K562 (cell line): ENCODE measurements around the gene FGFRL1. TPM values are rescaled to one million over a fixed set of nuclear protein-coding genes. Genes with fewer than 3 reads are reported as not detected.

Experiments
- ATAC-seq: fragments of 200-7000 bp; cut with Tn5 transposase; 3 replicates; pipeline ENCODE4 v1.9.1; 2020; ENCODE audit warnings: moderate library complexity
- BruUV-seq: library from RNA; stranded (reverse); fragments of 400-500 nt; replicated peaks from 2 replicates; lab custom pipeline; 2021; lab: Mats Ljungman, UMichigan
- CTCF ChIA-PET: fragments of 300-600 bp; formaldehyde crosslinking; extraction: SDS; loops from one replicate; lab custom pipeline; 2021; ENCODE audit warnings: low intra/inter-chr PET ratio; lab: Yijun Ruan, JAX
- POLR2A ChIA-PET: fragments of 300-600, 350-650 bp; sonication (Branson Sonifier 250); formaldehyde crosslinking; extraction: SDS; loops from one replicate; lab custom pipeline; 2021; ENCODE audit warnings: antibody characterized with exemption, inconsistent platforms; lab: Yijun Ruan, JAX
- DNase-seq, 4 experiments: peaks; one replicate each; pipeline versions ENCODE4 v3.0.0 to v3.0.0-alpha.2; 2011 to 2018; ENCODE audit warnings: low spot score in 3 of 4, mixed read lengths in 3 of 4; ENCODE audit errors: extremely low read depth in 1 of 4
- FAIRE-seq: peaks from 2 replicates; lab custom pipeline; 2011; peaks lifted over from hg19 to GRCh38; lab: Jason Lieb, UNC
- H2AFZ ChIP-seq: 2 replicates; pipeline ENCODE4 v1.6.0; 2011; ENCODE audit warnings: low read depth, low read length, control low read depth, inconsistent platforms
- H3K27ac ChIP-seq: fragments of 200-600 bp; 3 replicates; pipeline ENCODE4 v1.8.0; 2011; ENCODE audit warnings: low read depth, mild to moderate bottlenecking, control low read depth, inconsistent platforms, low read length, moderate library complexity, mixed read lengths; ENCODE audit errors: extremely low read depth
- H3K27me3 ChIP-seq, 2 experiments: fragments of 300-600 bp in 1 of 2; 2 replicates in 1 of 2; 3 replicates in 1 of 2; pipeline versions ENCODE4 v1.6.0 to v1.8.0; 2011; ENCODE audit warnings: inconsistent platforms in 2 of 2, low read length in 2 of 2, mild to moderate bottlenecking in 1 of 2, mixed read lengths in 1 of 2, moderate library complexity in 1 of 2; ENCODE audit not compliant: control insufficient read depth in 2 of 2, insufficient read depth in 2 of 2
- H3K36me3 ChIP-seq: fragments of 300-600 bp; 3 replicates; pipeline ENCODE4 v1.8.0; 2011; ENCODE audit warnings: mild to moderate bottlenecking, low read length, inconsistent platforms; ENCODE audit not compliant: control insufficient read depth, insufficient read depth
- H3K4me1 ChIP-seq, 2 experiments: fragments of 200-600 bp in 1 of 2; replicated peaks in 1 of 2; 2 replicates in 1 of 2; 3 replicates in 1 of 2; pipeline versions ENCODE4 v1.5.1 to v1.8.0; 2011; ENCODE audit warnings: inconsistent platforms in 2 of 2, low read length in 2 of 2, mild to moderate bottlenecking in 1 of 2, mixed read lengths in 1 of 2, moderate library complexity in 1 of 2; ENCODE audit not compliant: control insufficient read depth in 2 of 2, insufficient read depth in 2 of 2
- H3K4me2 ChIP-seq: 2 replicates; pipeline ENCODE4 v1.6.1; 2011; ENCODE audit warnings: low read length, control low read depth, inconsistent platforms, mixed read lengths; ENCODE audit not compliant: insufficient read depth
- H3K4me3 ChIP-seq: fragments of 200-600 bp; sonication (generic), shearing (Covaris generic); 2 replicates; pipeline ENCODE4 v1.5.1; 2016; ENCODE audit warnings: control low read depth, inconsistent platforms
- H3K79me2 ChIP-seq: fragments of 200-600 bp; 3 replicates; pipeline ENCODE4 v1.8.0; 2011; ENCODE audit warnings: low read length, inconsistent platforms; ENCODE audit not compliant: control insufficient read depth, insufficient read depth
- H3K9ac ChIP-seq, 2 experiments: 2 replicates each; pipeline versions ENCODE4 v1.6.0 to v1.6.1; 2011; ENCODE audit warnings: low read depth in 2 of 2, low read length in 2 of 2, control low read depth in 1 of 2, inconsistent platforms in 1 of 2, mild to moderate bottlenecking in 1 of 2, mixed read lengths in 1 of 2; ENCODE audit not compliant: insufficient read depth in 1 of 2
- H3K9me1 ChIP-seq: one replicate; pipeline ENCODE4 v1.6.0; 2011; ENCODE audit warnings: inconsistent platforms, mild to moderate bottlenecking, low read length, moderate library complexity; ENCODE audit not compliant: control insufficient read depth, insufficient read depth
- H3K9me3 ChIP-seq: replicated peaks from 2 replicates; pipeline ENCODE4 v1.5.1; 2011; ENCODE audit warnings: low read depth, low read length, inconsistent platforms; ENCODE audit not compliant: control insufficient read depth, insufficient read depth
- H4K20me1 ChIP-seq: replicated peaks from 2 replicates; pipeline ENCODE4 v1.6.1; 2011; ENCODE audit warnings: low read length, inconsistent platforms, mixed read lengths; ENCODE audit not compliant: control insufficient read depth, insufficient read depth
- KDM5B ChIP-seq: fragments of 200-600 bp; sonication (generic); IDR thresholded peaks from 2 replicates; pipeline ENCODE4 v1.6.1; 2012; ENCODE audit warnings: low read depth, mild to moderate bottlenecking, moderate library complexity, low read length, control low read depth, inconsistent platforms; ENCODE audit not compliant: insufficient replicate concordance
- SMAD2 ChIP-seq: fragments of 150-350 bp; IDR thresholded peaks from 2 replicates; pipeline ENCODE4 v1.6.1; 2014; ENCODE audit warnings: low read depth, mild to moderate bottlenecking, low read length
- ZBTB33 ChIP-seq: sonication (generic); formaldehyde crosslinking; IDR thresholded peaks from 2 replicates; pipeline ENCODE4 v1.8.1; 2023; ENCODE audit warnings: mild to moderate bottlenecking, missing genetic modification reagents
- WGBS: fragments of 100-300 bp; shearing (Covaris generic); methylation state at CpG from one replicate; pipeline ENCODE4 v1.1.6; 2016; ENCODE audit warnings: low coverage, mixed read lengths; ENCODE audit not compliant: insufficient coverage; ENCODE audit errors: missing lambda C conversion rate; 5-methylcytosine and 5-hydroxymethylcytosine counted together
- in situ Hi-C: fragments of 300-500 bp; cut with MboI; formaldehyde crosslinking; loops from 4 replicates; pipeline ENCODE4 v1.15.0; 2018; ENCODE audit warnings: inconsistent platforms, mixed read lengths
- intact Hi-C: fragments of 100-400 bp; cut with micrococcal nuclease; formaldehyde crosslinking; loops from 2 replicates; pipeline ENCODE4 v1.14.2; 2022
- polyA plus RNA-seq, 8 experiments: library from polyadenylated mRNA; depleted of rRNA in 4 of 8; stranded (reverse) in 5 of 8; unstranded in 3 of 8; fragments of >200 nt; fragmentation: Nextera tagmentation in 2 of 8; fragmentation: Illumina TruSeq in 1 of 8; extraction: Ambion mirVana in 2 of 8; extraction: Trizol in 1 of 8; gene quantifications; 2 replicates each; pipeline versions ENCODE4 v1.2.1 to v1.2.3, GENCODE V29; 2011 to 2014; ENCODE audit warnings: inconsistent platforms in 1 of 8, missing spikeins in 1 of 8
- total RNA-seq, 7 experiments: library from RNA; depleted of rRNA in 6 of 7; stranded (reverse); fragments of >200 nt in 6 of 7; fragmentation: Illumina TruSeq in 2 of 7; extraction: Trizol in 2 of 7; gene quantifications; 2 replicates each; pipeline versions ENCODE4 v1.2.1 to v1.2.3, GENCODE V29; 2011 to 2021; ENCODE audit warnings: low replicate concordance in 1 of 7
- TF ChIP-seq, protein P1 (sequence below): fragments of 450-650 bp; IDR thresholded peaks from 2 replicates; pipeline ENCODE4 v1.6.1; 2014; ENCODE audit warnings: low read depth, mild to moderate bottlenecking, moderate library complexity, borderline replicate concordance

Gene FGFRL1
- total and polyA plus RNA-seq, 9 of the 15 experiments (the other 6 are each of a cell fraction or from before 2014, with no cell fraction given) = 0.34 to 49.9 (median 14.6) TPM

DNA sequence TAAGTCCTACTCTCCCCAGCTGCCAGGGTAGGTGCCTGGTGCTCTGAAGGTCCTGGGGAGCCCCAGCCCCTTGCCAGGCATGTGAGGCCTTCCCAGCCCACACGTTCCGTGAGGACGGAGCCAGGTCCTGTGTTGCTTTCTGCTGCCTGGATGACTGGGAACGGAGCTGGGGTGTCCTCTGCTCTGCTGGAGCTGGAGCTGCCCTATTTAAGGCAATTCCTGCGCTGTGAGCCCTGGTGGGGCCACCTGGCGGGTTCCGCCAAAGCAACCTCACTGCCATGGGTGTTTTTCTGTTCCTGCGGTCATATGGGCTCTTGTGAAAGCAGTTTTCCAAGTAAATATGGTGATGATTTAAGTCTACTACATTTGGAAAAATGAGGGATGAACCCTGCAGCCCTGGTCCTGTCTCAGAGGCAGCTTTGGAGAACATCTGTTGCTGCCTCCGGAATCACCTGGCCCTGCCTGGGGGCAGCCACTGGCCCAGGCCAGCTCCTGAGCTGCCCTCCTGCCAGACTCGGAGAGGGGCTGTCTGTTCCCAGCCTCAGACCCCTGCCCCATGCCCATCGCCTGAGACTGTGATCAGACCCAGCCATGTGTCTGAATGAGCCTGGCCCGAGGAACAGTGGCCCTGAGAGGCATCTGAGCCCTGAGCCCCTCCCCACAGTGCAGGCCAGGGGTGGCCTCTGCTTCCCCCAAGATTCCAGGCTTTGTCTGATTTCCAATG, 33.2 kb downstream of the FGFRL1 start:
- intact Hi-C loops (loop anchor here (10.0 kb wide), 1 partner anchor 50 kb away; the partner anchor contains the start of gene SLC26A1), in situ Hi-C loops (no loop called here)
- H3K27me3 ChIP-seq = peaks cover 9 to 23% of the 10 kb centered on the region in 2 experiments; a peak in 4 of 5 replicates
- no peaks in the 10 kb centered on the region for H3K79me2 ChIP-seq
- H4K20me1 ChIP-seq = no peaks in the 10 kb centered on the region
- H3K36me3 ChIP-seq = no peaks in the 10 kb centered on the region
- H3K4me1 ChIP-seq = peaks cover 43 to 81% of the 10 kb centered on the region in 2 experiments
- WGBS = 95% methylated on average over 8 of the region's 12 CpGs
- peak overlapping the region; percentile 64 for H2AFZ ChIP-seq
- peak overlapping the region; percentile 97; the same call in 2 of the 3 replicates for H3K27ac ChIP-seq
- DNase-seq = no peak
- H3K4me2 ChIP-seq = peak overlapping the region; percentile 67
- POLR2A ChIA-PET = interaction anchor here (0.7 to 0.8 kb wide), 3 partner anchors 12 to 15 kb away, joined by 3 to 4 read pairs (median 3); no protein-coding TSS in a partner anchor
- no peak for FAIRE-seq
- no peaks in the 10 kb centered on the region for H3K9me1 ChIP-seq
- CTCF ChIA-PET = no interaction called here
- no peak overlapping the region for H3K4me3 ChIP-seq
- TF ChIP-seq ZBTB33 (CRISPR knock-in tag) (peak; percentile 35; the same call in 1 of the 2 replicates), SMAD2 (no peak), KDM5B (peak; percentile 14)
- TF ChIP-seq, protein P1, sequence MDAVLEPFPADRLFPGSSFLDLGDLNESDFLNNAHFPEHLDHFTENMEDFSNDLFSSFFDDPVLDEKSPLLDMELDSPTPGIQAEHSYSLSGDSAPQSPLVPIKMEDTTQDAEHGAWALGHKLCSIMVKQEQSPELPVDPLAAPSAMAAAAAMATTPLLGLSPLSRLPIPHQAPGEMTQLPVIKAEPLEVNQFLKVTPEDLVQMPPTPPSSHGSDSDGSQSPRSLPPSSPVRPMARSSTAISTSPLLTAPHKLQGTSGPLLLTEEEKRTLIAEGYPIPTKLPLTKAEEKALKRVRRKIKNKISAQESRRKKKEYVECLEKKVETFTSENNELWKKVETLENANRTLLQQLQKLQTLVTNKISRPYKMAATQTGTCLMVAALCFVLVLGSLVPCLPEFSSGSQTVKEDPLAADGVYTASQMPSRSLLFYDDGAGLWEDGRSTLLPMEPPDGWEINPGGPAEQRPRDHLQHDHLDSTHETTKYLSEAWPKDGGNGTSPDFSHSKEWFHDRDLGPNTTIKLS = no peak
- peak overlapping the region; percentile 85 to 88 for H3K9ac ChIP-seq
- ATAC-seq = no peak
- H3K9me3 ChIP-seq = no peaks in the 10 kb centered on the region
- no TSS peak for BruUV-seq
